H1 (cell line): ENCODE data around the gene PTPN9. TPM values are rescaled to one million over a fixed set of nuclear protein-coding genes. Genes with fewer than 3 reads are reported as not detected.

Experiments used
- CTCF ChIA-PET: fragments of 300-600 bp; sonication (Branson Sonifier 250); formaldehyde crosslinking; loops from one replicate; lab custom pipeline; 2021; ENCODE audit not compliant: partially characterized antibody; lab: Charles Lee
- POLR2A ChIA-PET: fragments of 300-600 bp; sonication (Branson Sonifier 250); formaldehyde crosslinking; loops from one replicate; lab custom pipeline; 2021; ENCODE audit warnings: inconsistent platforms; ENCODE audit not compliant: partially characterized antibody; lab: Charles Lee
- DNase-seq, 2 experiments: peaks; one replicate each; pipeline versions ENCODE4 v3.0.0 to v3.0.0-alpha.2; 2010 to 2022; ENCODE audit warnings: low spot score in 2 of 2, low read depth in 1 of 2, mixed read lengths in 1 of 2
- FAIRE-seq: peaks from 2 replicates; lab custom pipeline; 2011; peaks lifted over from hg19 to GRCh38; lab: Jason Lieb, UNC
- H2AFZ ChIP-seq: 2 replicates; pipeline ENCODE4 v1.8.1; 2012; ENCODE audit warnings: low read length, inconsistent platforms
- H2AK5ac ChIP-seq: 2 replicates; pipeline ENCODE4 v1.6.1; 2013; ENCODE audit warnings: low read depth, low read length
- H2BK120ac ChIP-seq: replicated peaks from 2 replicates; pipeline ENCODE3; 2013; ENCODE audit warnings: low read depth, low read length, inconsistent platforms
- H2BK12ac ChIP-seq: 2 replicates; pipeline ENCODE4 v1.6.1; 2013; ENCODE audit warnings: low read depth, low read length
- H2BK15ac ChIP-seq: 2 replicates; pipeline ENCODE4 v1.6.1; 2013; ENCODE audit warnings: low read length
- H2BK20ac ChIP-seq: 2 replicates; pipeline ENCODE4 v1.6.1; 2013; ENCODE audit warnings: low read length
- H2BK5ac ChIP-seq: 2 replicates; pipeline ENCODE4 v1.6.1; 2013; ENCODE audit warnings: low read depth, low read length
- H3K14ac ChIP-seq: 2 replicates; pipeline ENCODE4 v1.6.1; 2013; ENCODE audit warnings: inconsistent platforms; ENCODE audit not compliant: insufficient read length
- H3K18ac ChIP-seq: 2 replicates; pipeline ENCODE4 v1.6.1; 2013; ENCODE audit warnings: low read length; ENCODE audit errors: extremely low read depth
- H3K23ac ChIP-seq: 2 replicates; pipeline ENCODE4 v1.6.1; 2013; ENCODE audit warnings: inconsistent platforms; ENCODE audit not compliant: insufficient read length
- H3K23me2 ChIP-seq: 2 replicates; pipeline ENCODE4 v1.6.1; 2013; ENCODE audit warnings: low read depth, low read length
- H3K27ac ChIP-seq: 2 replicates; pipeline ENCODE4 v1.6.1; 2011; ENCODE audit warnings: low read depth, low read length, inconsistent platforms
- H3K27me3 ChIP-seq, 4 experiments: replicated peaks in 1 of 4; 1 replicate in 1 of 4; 2 replicates in 3 of 4; pipeline versions ENCODE4 v1.6.1 to v1.8.1; 2011 to 2013; ENCODE audit warnings: low read length in 3 of 4, mild to moderate bottlenecking in 3 of 4, inconsistent platforms in 2 of 4, mixed read lengths in 2 of 4, moderate library complexity in 1 of 4; ENCODE audit not compliant: control insufficient read depth in 3 of 4, insufficient read depth in 3 of 4; ENCODE audit errors: extremely low read depth in 1 of 4
- H3K36me3 ChIP-seq, 4 experiments: 2 replicates each; pipeline versions ENCODE4 v1.6.1 to v1.8.1; 2011 to 2013; ENCODE audit warnings: mild to moderate bottlenecking in 4 of 4, low read length in 3 of 4, moderate library complexity in 2 of 4, control low read depth in 1 of 4, inconsistent platforms in 1 of 4; ENCODE audit not compliant: insufficient read depth in 4 of 4, control insufficient read depth in 2 of 4
- H3K4ac ChIP-seq: replicated peaks from 2 replicates; pipeline ENCODE3; 2013; ENCODE audit warnings: low read length, low read depth, mixed read lengths, inconsistent platforms; ENCODE audit not compliant: insufficient read length
- H3K4me1 ChIP-seq, 4 experiments: replicated peaks in 1 of 4; 1 replicate in 1 of 4; 2 replicates in 3 of 4; pipeline versions ENCODE4 v1.6.1 to v1.8.1; 2011 to 2013; ENCODE audit warnings: low read length in 3 of 4, inconsistent platforms in 2 of 4, mixed read lengths in 1 of 4; ENCODE audit not compliant: insufficient read depth in 4 of 4, control insufficient read depth in 3 of 4
- H3K4me2 ChIP-seq, 2 experiments: 2 replicates each; pipeline versions ENCODE4 v1.6.1 to v1.8.1; 2011 to 2013; ENCODE audit warnings: low read depth in 2 of 2, low read length in 2 of 2, control low read depth in 1 of 2, inconsistent platforms in 1 of 2, mild to moderate bottlenecking in 1 of 2; ENCODE audit not compliant: insufficient read depth in 1 of 2
- H3K4me3 ChIP-seq, 4 experiments: fragments of 200-600, 300-600 bp in 1 of 4; sonication (generic), shearing (Covaris generic), sonication (Bioruptor Twin) in 1 of 4; 2 replicates each; pipeline versions ENCODE4 v1.5.1 to v1.8.1; 2011 to 2016; ENCODE audit warnings: low read length in 4 of 4, low read depth in 3 of 4, control low read depth in 2 of 4, inconsistent platforms in 2 of 4, mild to moderate bottlenecking in 2 of 4, mixed read lengths in 1 of 4, moderate library complexity in 1 of 4; ENCODE audit not compliant: insufficient read depth in 2 of 4; ENCODE audit errors: extremely low read depth in 1 of 4
- H3K56ac ChIP-seq: replicated peaks from 2 replicates; pipeline ENCODE3; 2013; ENCODE audit warnings: low read depth, mild to moderate bottlenecking, mixed read lengths, low read length, inconsistent platforms; ENCODE audit not compliant: insufficient read length
- H3K79me1 ChIP-seq: 2 replicates; pipeline ENCODE4 v1.6.1; 2013; ENCODE audit warnings: low read depth, low read length, control low read depth
- H3K79me2 ChIP-seq, 2 experiments: 2 replicates each; pipeline versions ENCODE4 v1.6.1 to v1.8.1; 2012 to 2013; ENCODE audit warnings: low read length in 2 of 2, mild to moderate bottlenecking in 2 of 2, inconsistent platforms in 1 of 2; ENCODE audit not compliant: insufficient read depth in 2 of 2, control insufficient read depth in 1 of 2
- H3K9ac ChIP-seq, 4 experiments: replicated peaks in 1 of 4; 1 replicate in 1 of 4; 2 replicates in 3 of 4; pipeline versions ENCODE4 v1.6.1 to v1.8.1; 2011 to 2013; ENCODE audit warnings: low read depth in 3 of 4, low read length in 3 of 4, control low read depth in 2 of 4, mild to moderate bottlenecking in 2 of 4, moderate library complexity in 2 of 4, inconsistent platforms in 1 of 4; ENCODE audit errors: extremely low read depth in 1 of 4
- H3K9me3 ChIP-seq, 2 experiments: 2 replicates each; pipeline versions ENCODE4 v1.6.1 to v1.8.1; 2012 to 2013; ENCODE audit warnings: mild to moderate bottlenecking in 2 of 2, moderate library complexity in 2 of 2, control low read depth in 1 of 2, inconsistent platforms in 1 of 2, low read depth in 1 of 2, low read length in 1 of 2, mixed read lengths in 1 of 2; ENCODE audit not compliant: insufficient read depth in 2 of 2
- H4K20me1 ChIP-seq, 2 experiments: replicated peaks in 1 of 2; 2 replicates each; pipeline versions ENCODE3 to v1.8.1; 2011 to 2013; ENCODE audit warnings: inconsistent platforms in 2 of 2, low read length in 2 of 2, mild to moderate bottlenecking in 1 of 2; ENCODE audit not compliant: insufficient read depth in 2 of 2, control insufficient read depth in 1 of 2
- H4K5ac ChIP-seq: 2 replicates; pipeline ENCODE4 v1.6.1; 2013; ENCODE audit warnings: low read length, low read depth, mixed read lengths, inconsistent platforms; ENCODE audit not compliant: insufficient read length
- H4K8ac ChIP-seq: 2 replicates; pipeline ENCODE4 v1.8.0; 2013; ENCODE audit warnings: mild to moderate bottlenecking, moderate library complexity, low read length, inconsistent platforms; ENCODE audit not compliant: insufficient read depth; ENCODE audit errors: extremely low read depth
- H4K91ac ChIP-seq: replicated peaks from 2 replicates; pipeline ENCODE3; 2013; ENCODE audit warnings: low read length, mixed read lengths, inconsistent platforms; ENCODE audit not compliant: insufficient read length
- BRCA1 ChIP-seq: IDR thresholded peaks from 2 replicates; pipeline ENCODE4 v1.6.1; 2012; ENCODE audit warnings: low read depth, low read length, improper control_type of control experiment
- CBX8 ChIP-seq: fragments of 300-800, 300-1000 bp; sonication (generic); IDR thresholded peaks from 2 replicates; pipeline ENCODE4 v1.7.1; 2016; ENCODE audit warnings: low read depth, low read length, borderline replicate concordance
- CEBPB ChIP-seq: IDR thresholded peaks from 2 replicates; pipeline ENCODE4 v1.6.1; 2012; ENCODE audit warnings: low read depth, low read length
- CHD2 ChIP-seq: IDR thresholded peaks from 2 replicates; pipeline ENCODE4 v1.6.1; 2012; ENCODE audit warnings: low read length, improper control_type of control experiment
- CTBP2 ChIP-seq: IDR thresholded peaks from 2 replicates; pipeline ENCODE4 v1.7.0; 2011; ENCODE audit warnings: borderline replicate concordance, mild to moderate bottlenecking, moderate library complexity, mixed read lengths, low read length; ENCODE audit not compliant: insufficient read depth, insufficient read length
- GTF2F1 ChIP-seq: IDR thresholded peaks from 2 replicates; pipeline ENCODE4 v1.6.1; 2012; ENCODE audit warnings: low read depth, low read length, improper control_type of control experiment, borderline replicate concordance
- KDM1A ChIP-seq: fragments of 200-600, 300-600 bp; sonication (generic); IDR thresholded peaks from 2 replicates; pipeline ENCODE4 v1.7.1; 2016; ENCODE audit warnings: mild to moderate bottlenecking, low read length, borderline replicate concordance
- NANOG ChIP-seq: IDR thresholded peaks from 2 replicates; pipeline ENCODE4 v1.6.1; 2011; ENCODE audit warnings: low read length, low read depth, mild to moderate bottlenecking, inconsistent platforms; ENCODE audit not compliant: insufficient read depth, poor library complexity, severe bottlenecking
- POLR2A ChIP-seq, 2 experiments: IDR thresholded peaks; 1 replicate in 1 of 2; 2 replicates in 1 of 2; pipeline ENCODE4 v1.6.1; 2011; ENCODE audit warnings: low read depth in 2 of 2, low read length in 2 of 2, mild to moderate bottlenecking in 2 of 2; ENCODE audit errors: control extremely low read depth in 1 of 2
- RAD21 ChIP-seq, 2 experiments: IDR thresholded peaks in 1 of 2; conservative IDR thresholded peaks in 1 of 2; 2 replicates each; pipeline ENCODE4 v1.6.1; 2011; ENCODE audit warnings: low read depth in 2 of 2, low read length in 2 of 2, improper control_type of control experiment in 1 of 2, inconsistent platforms in 1 of 2, mild to moderate bottlenecking in 1 of 2, moderate library complexity in 1 of 2
- RNF2 ChIP-seq: fragments of 200-900, 300-1000 bp; sonication (generic); IDR thresholded peaks from 2 replicates; pipeline ENCODE4 v1.7.1; 2016; ENCODE audit warnings: borderline replicate concordance, low read depth, mild to moderate bottlenecking, antibody characterized with exemption, low read length; ENCODE audit not compliant: poor library complexity, severe bottlenecking; ENCODE audit errors: missing control alignments
- SAP30 ChIP-seq: fragments of 300-600 bp; sonication (generic); IDR thresholded peaks from 2 replicates; pipeline ENCODE4 v1.7.1; 2012; ENCODE audit warnings: low read length, moderate library complexity, mild to moderate bottlenecking, inconsistent platforms; ENCODE audit not compliant: insufficient read depth, insufficient replicate concordance
- SP4 ChIP-seq: IDR thresholded peaks from 2 replicates; pipeline ENCODE4 v1.6.1; 2012; ENCODE audit warnings: low read length, inconsistent platforms
- SUZ12 ChIP-seq: fragments of 200-600 bp; sonication (generic); IDR thresholded peaks from 2 replicates; pipeline ENCODE4 v1.6.1; 2012; ENCODE audit warnings: mild to moderate bottlenecking, inconsistent platforms, low read length, moderate library complexity, mixed read lengths
- polyA plus RNA-seq, 7 experiments: library from polyadenylated mRNA; depleted of rRNA in 3 of 7; stranded (reverse) in 5 of 7; unstranded in 2 of 7; fragments of >200 nt in 5 of 7; fragments of 200-250 nt in 2 of 7; gene quantifications; 1 replicate in 5 of 7; 2 replicates in 1 of 7; 4 replicates in 1 of 7; pipeline versions ENCODE4 v1.2.1 to v1.2.3, GENCODE V29; 2011 to 2013; ENCODE audit warnings: missing spikeins in 2 of 7, mixed read lengths in 2 of 7
- total RNA-seq: library from RNA; stranded (reverse); fragmentation: NEBNext Ultra II Directional; extraction: Animal tissue kit (Norgen Biotek cat#: 25700); gene quantifications from 2 replicates; pipeline ENCODE4 v1.2.1, GENCODE V29; 2021

PTPN9 gene
- total and polyA plus RNA-seq, 2 of the 8 experiments (the other 6 are each of a cell fraction or from before 2014, with no cell fraction given) = 46.6 to 57.4 TPM

DNA sequence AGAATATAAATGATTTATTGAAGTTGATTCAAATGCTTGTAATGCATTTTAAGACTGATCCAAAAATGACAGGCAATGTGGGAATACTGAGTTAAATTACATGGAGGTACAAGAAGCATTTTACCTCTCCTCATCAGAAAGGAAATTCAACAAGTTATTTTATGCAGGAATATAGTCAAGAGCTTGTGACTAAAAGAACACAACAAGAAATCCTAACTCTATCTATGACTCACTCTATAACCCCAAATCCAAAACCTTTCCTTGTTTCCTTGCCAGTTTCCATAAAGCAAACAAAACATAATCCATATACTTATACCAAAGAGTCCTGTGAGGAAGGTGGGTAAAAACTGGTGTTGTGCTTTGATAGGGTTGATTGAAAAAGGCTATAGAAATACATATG is 158.4 kb downstream of the PTPN9 start:
- Histone ChIP-seq H4K91ac (no peak overlapping the region), H3K27ac (no peak overlapping the region), H3K9ac (no peak overlapping the region), H3K27me3 (no peaks in the 10 kb centered on the region), H3K23ac (no peak overlapping the region), H4K5ac (no peak overlapping the region), H4K20me1 (peaks cover 3 to 6% of the 10 kb centered on the region in 2 experiments)
- no peak for TF ChIP-seq SP4
- TF ChIP-seq RAD21 (IDR thresholded peaks at IDR 0.05 in 1 of 2, conservative IDR thresholded peaks at IDR 0.05 in 1 of 2; ENCODE audit: low read depth in 2 of 2, low read length in 2 of 2) = no peak
- no peak for TF ChIP-seq NANOG
- TF ChIP-seq BRCA1 = no peak
- TF ChIP-seq CBX8 = no peak
- TF ChIP-seq SUZ12 = no peak
- no peak for TF ChIP-seq KDM1A
- no peak for TF ChIP-seq GTF2F1
- TF ChIP-seq CTBP2 = no peak
- no peak for TF ChIP-seq RNF2
- no peak for TF ChIP-seq CEBPB
- no peak for TF ChIP-seq POLR2A (IDR thresholded peaks at IDR 0.05; ENCODE audit: control extremely low read depth in 1 of 2, low read depth in 2 of 2, low read length in 2 of 2)
- no peak for TF ChIP-seq SAP30
- no peak for TF ChIP-seq CHD2
- TF ChIP-seq, all 59 proteins: peak for 0
- no peaks in the 10 kb centered on the region for H3K23me2 ChIP-seq
- no peak for FAIRE-seq
- peaks cover 0 to 9% of the 10 kb centered on the region in 2 experiments; a peak in 1 of 4 replicates for H3K79me2 ChIP-seq
- no peak overlapping the region for H2BK120ac ChIP-seq
- H3K14ac ChIP-seq = no peak overlapping the region
- H2BK12ac ChIP-seq = no peak overlapping the region
- H3K56ac ChIP-seq = no peak overlapping the region
- H4K8ac ChIP-seq = no peak overlapping the region
- DNase-seq = no peak
- H3K4me3 ChIP-seq = no peak overlapping the region
- H3K9me3 ChIP-seq = no peaks in the 10 kb centered on the region
- no peak overlapping the region for H3K4ac ChIP-seq
- no peak overlapping the region for H3K4me2 ChIP-seq
- H2AFZ ChIP-seq = no peak overlapping the region
- no peaks in the 10 kb centered on the region for H3K4me1 ChIP-seq
- no peak overlapping the region for H2BK15ac ChIP-seq
- POLR2A ChIA-PET = interaction anchor here (0.9 to 1.6 kb wide), 2 partner anchors 53 to 335 kb away, joined by 3 to 6 read pairs; partner anchors contain the start of gene MAN2C1
- CTCF ChIA-PET = no interaction called here
- H3K36me3 ChIP-seq = peaks cover 12 to 47% (median 21%) of the 10 kb centered on the region in 4 experiments; a peak in 7 of 8 replicates
- H2BK5ac ChIP-seq = no peak overlapping the region
- no peak overlapping the region for H2BK20ac ChIP-seq
- H2AK5ac ChIP-seq = no peak overlapping the region
- no peaks in the 10 kb centered on the region; the same call in 1 of the 2 replicates for H3K79me1 ChIP-seq
- H3K18ac ChIP-seq = no peak overlapping the region
